IPS DF 4.7 (cell line): Measurements from ENCODE around the gene PLXNA2.

Source experiments
- DNase-seq: peaks from one replicate; pipeline ENCODE4 v3.0.0-alpha.2; 2013; ENCODE audit warnings: low spot score; ENCODE audit errors: extremely low read depth

Gene PLXNA2

DNA sequence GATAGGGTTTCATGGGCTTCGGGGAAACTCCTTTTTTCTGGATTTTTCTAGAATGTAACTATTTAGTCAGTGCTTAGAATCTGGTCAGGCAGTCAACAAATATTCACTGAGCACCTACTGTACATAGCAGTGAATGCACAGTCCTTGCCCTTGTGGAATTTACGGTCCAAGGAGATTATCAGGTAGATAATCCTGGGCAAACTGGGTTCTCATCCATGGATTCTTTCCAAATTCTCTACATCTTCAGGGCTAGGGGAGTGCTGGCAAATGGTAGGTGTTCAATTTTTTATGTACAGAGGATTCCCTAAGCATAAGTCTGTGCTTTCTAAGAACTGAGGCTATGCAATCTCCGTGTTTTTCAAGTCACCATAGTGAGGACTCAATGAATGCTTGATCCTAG lies 192.5 kb downstream of the PLXNA2 start:
- DNase-seq, result no peak

DNA sequence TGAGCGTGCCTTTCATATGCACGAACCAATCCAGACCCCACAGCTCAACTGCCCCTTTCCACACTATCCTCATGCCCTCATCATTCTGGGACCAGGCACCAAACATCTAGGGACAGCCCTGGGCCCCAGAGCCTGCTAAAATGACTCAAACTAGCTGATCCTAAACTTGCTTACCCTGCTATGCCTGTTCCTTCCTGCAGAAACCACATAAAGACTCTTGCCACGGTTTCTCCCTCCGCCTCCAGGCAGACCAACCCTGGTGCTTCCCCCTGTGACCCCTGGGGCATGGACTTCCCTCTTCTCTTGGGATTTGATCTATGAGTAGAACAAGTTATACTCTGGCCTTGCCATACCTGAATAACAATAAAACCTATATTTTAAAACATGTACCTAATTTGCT lies 195.3 kb downstream of the PLXNA2 start:
- DNase-seq, result no peak

GRCh38 chr1:208047975-208048374 lies 196.2 kb downstream of the PLXNA2 start:
- DNase-seq, result no peak

DNA sequence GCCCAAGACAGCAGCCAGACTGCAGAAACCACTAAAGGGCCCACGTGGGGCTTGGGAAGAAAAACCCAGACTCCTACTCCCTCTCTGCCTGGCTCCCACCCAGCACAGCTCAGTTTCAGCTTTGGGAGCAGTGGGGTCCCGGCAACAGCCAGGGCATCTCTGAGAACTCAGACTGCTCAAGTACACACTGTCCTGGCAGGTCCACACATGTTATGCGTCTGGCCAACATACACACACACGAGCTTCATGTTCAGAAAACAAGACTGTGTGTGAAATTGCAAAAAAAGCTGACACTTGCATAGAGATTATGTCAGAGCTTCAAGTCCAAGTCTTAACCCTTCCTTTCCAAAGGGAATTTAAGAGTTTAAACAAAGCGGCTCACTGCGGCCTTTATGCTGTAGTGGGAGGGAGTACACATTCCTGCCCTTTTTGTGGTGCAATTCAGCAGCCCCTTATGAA lies 196.7 kb downstream of the PLXNA2 start:
- DNase-seq, result no peak

DNA sequence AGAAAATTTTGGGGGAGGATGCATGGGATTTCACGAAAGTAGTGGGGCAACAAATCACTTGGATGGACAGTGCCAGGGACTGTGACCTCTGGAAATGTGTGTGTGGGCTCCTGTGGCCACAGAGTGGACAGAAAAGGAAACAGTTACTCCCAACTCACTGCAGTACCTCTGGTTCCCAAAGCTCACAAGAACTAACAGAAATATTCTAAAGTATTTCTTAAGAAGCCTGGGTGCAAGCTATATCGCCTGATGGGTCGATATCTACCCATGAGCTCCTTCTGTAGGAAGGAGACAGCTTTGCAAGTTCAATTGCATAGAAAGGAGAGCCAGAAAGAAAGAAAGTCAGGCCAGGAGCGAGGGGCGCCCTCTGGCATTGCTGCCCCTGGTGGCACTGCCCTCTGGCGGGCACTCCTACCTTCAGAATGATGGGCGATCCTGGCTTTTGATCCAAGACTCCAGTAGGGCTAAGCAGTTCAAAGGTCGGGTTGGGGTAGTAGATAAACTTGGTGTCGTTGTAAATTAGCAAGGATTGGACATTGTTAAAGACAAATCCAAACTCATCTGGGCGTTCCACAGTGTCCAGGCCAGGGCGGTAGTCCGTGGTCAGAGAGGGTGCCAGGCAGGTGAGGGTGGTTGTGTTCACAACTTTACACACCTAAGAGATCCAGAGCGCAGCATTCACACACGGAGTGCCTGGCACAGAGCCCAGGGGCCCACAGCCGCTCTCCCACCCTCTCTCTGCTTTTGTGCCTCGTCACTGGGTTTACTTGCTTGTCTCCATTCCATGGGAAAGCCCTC lies 198.5 kb downstream of the PLXNA2 start:
- no peak for DNase-seq

- no peak for DNase-seq
Measured at GRCh38 chr1:208044589-208045462, 199.4 kb downstream of the PLXNA2 start.

- DNase-seq, result no peak
Measured at GRCh38 chr1:208043691-208044181, 200.4 kb downstream of the PLXNA2 start.

GRCh38 chr1:208042868-208043267 lies 201.3 kb downstream of the PLXNA2 start:
- DNase-seq, result no peak

GRCh38 chr1:208042041-208042615 lies 202.1 kb downstream of the PLXNA2 start:
- no peak for DNase-seq

GRCh38 chr1:208041505-208041904 lies 202.7 kb downstream of the PLXNA2 start:
- DNase-seq, result no peak

GRCh38 chr1:208040821-208041297 lies 203.3 kb downstream of the PLXNA2 start:
- no peak for DNase-seq

DNA sequence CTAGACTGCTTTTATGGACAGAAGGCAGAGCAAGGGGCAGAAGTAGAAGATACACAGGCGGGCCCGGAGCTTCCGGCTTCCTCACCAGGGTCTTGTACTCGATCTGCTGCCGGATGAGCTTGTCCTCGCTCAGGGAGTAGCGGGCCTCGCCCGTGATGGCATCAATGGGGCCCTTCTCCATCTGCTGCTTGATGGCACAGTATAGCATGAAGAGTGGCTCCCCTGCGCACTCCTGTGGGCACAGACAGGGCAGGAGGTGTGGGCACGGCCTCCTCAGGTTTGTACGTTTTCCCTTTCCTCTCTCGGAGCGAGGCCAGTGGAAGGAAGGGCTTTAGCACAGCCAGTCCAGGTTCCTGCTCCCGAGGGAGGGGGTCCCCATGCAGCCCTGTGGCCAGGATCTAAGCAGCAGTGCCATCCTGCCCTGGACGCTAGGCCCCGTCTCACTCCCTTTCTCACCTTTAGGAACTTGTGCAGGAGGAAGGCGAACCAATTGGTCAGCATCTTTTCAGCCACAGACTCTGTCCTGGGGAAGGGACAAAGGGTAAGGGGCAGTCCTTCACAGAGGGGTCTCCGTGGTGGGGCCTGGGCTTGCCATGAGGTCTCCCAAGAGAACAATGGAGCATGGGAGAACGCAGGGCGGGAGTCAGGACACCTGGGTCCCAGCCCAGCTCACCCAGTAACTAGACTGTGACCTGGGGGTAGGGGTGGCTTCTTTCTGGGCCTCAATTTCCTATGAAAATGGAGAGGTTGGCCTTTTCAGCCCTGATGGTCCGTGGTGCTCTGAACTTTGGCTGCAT lies 204.4 kb downstream of the PLXNA2 start:
- DNase-seq, result no peak

DNA sequence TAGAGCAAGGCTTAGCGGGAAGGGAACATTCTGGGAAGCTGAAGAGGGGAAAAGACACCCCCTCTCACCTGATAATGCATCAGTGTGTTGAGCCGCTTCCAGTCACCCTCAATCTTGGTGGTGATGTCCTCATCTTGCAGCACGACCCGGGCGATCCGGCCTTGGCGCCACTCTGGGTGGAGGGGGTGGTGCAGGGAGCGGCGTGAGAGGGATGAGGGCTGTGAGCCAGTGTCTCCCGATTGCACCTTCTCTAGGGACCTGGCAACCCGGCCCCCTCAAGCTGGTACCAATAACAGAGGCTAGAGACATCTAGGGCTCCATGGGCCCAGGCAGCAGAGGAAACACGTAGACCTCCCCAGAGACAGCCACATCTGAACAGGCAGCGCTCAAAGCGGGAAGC lies 205.9 kb downstream of the PLXNA2 start:
- DNase-seq, result no peak

DNA sequence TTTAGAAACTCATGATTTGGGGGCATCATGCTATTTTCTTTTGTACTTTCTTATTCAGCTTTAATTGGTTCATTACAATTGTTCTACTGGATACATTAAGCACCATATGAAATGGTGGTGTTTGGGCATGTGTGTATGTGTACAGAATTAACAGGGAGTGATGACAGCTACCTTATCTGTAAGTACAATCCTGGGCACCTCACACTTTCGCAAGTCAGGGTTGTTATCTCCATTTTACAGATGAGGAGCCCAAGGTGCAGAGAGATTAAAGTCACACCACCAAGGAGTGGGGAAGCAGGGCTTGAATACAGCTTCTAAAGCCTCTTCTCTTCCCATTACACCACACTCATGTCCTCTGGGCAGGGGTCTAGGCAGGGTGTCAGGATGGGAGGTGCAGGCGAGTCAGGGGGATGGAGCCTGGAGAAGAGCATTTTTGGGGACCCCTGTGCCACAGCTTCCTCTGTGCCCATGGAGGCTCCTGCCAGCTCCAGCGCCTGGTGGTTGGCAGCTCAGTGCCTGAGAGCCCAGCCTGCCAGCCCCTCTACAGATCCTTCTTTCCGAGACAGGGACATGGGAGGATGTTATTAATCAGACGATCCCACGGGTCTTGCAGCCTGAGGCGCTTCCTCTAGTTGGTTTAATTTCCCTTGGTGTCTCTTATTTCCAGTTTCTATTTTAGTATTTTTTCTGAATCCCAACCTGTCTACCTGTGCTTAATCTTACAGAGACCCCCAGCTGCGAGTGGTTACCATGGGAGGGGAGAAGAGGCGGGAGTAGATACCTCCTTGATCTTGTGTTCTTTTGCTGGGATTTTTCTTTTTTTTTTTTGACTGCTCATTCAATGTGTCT lies 207.0 kb downstream of the PLXNA2 start:
- DNase-seq, result no peak

DNA sequence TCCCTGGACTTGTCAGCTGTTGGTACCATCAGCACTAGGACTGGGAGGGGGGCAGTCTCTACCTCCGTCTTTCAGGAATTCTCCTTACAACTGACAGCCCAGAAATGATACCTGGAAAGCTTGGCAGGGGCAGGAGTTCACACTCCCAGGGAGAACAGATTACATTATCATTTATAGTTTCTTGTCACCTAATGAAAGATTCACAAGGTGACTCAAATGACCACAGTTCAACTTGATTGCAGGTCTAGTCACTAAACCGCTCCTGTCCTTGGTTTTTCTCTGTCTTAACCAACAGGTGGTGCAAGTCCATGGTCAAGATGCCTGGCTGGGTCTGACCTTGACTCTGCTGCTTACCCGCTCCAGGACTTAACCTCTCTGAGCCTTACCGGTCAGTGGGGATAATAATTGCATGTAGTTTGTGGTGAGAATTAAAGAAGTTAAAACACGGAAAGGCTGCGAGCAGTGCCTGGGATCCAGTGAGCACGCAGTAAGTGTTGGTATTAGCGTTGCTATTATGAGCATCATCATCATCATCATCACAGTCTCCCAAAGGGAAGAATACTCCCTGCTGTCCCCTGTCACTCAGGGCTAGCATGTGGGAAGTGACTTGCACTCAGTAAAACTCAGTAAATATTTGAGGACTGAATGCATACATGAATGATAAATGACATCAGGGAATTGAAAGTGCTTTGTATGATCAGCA lies 207.9 kb downstream of the PLXNA2 start:
- DNase-seq, result no peak

DNA sequence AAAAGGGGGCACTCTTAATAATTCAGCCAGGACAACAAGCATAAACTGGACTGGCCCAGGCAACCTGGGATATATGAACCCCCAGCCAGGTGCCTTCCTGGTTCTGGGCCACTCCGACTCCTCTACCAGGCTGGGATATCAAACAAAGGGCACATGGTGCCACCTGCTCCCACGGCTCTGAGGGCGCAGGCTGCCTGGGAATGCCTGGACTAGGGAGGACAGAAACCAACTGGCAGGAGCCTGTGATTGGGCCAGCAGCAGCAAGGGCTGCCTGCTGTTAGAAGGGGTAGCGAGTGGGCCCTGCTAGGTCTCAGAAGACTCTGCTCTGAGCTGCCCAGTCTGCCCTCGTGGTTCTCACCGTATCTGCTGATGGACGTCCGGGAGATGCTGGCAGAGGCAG lies 210.0 kb downstream of the PLXNA2 start:
- DNase-seq, result no peak

- no peak for DNase-seq
Measured at GRCh38 chr1:208033236-208033635, 210.9 kb downstream of the PLXNA2 start.

DNA sequence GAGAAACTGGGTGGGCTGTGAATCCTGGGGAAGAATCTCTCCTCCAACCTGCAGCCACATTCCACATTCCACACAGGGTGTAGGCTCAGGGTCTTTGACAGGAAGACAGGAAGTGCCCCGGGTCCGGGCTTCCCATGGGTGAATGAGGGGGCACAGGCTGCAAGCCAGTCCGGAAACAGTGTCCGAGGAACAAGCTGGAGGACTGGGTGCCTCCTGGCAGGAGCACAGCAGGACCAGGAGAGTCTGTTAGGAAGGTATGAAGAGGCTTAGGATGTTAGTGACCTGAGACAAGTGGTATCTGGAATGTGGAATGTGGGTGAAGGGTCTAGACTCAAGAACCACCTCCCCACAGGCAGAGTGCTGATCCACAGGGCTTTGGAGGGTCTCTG lies 212.3 kb downstream of the PLXNA2 start:
- DNase-seq, result no peak

- DNase-seq, result no peak
Measured at GRCh38 chr1:208031316-208031931, 212.8 kb downstream of the PLXNA2 start.
